GM21367 (cell line): Measurements from ENCODE around the gene PLEKHG3.

ENCODE experiments used
- ATAC-seq: cut with Tn5 transposase; IDR thresholded peaks from one replicate; pipeline ENCODE4 v1.9.1; 2021; ENCODE audit not compliant: unreplicated experiment

The PLEKHG3 gene

GRCh38 chr14:64777461-64777860, 73.2 kb downstream of the PLEKHG3 start:
- no peak for ATAC-seq

GRCh38 chr14:64778104-64778754, 74.0 kb downstream of the PLEKHG3 start:
- no peak for ATAC-seq

DNA sequence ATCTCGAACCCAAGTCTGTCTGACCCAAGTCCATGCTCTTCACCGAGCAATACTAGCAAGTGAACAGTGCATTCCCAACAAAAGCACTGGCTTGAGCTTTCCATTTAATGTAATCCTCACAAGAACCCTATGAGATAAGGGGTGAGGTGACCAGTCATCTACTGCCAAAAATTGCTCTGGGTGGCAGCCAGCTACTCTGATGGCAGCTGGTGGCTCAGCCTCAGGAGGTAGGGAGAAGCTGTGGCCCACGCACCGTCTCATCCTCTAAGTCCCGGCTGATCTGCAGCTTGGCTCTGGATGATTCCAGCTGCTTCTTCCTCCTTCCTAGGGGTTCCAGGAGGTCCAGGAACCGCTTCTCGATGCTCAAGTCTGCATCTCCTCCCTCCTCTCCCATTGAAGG, 75.2 kb downstream of the PLEKHG3 start:
- ATAC-seq: no peak

DNA sequence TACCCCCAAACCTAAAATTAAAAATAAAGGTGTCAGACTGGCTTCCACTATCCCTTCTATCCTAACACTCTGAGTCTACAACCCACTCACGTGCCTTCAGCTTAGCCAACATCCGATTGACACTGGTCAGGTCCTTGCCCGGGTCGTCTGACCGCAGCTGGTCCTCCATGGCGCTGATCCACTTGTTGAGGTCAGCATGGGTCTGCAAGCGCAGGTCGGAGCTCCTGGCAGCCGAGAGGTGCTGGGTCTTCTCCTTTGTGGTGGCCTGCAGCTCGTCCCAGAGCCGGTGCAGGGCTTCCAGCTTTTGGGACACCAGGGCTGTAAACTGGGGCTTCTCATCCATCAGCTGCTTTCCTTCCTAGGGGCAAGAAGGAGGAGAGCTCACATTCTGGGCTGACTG, 78.0 kb downstream of the PLEKHG3 start:
- no peak for ATAC-seq

DNA sequence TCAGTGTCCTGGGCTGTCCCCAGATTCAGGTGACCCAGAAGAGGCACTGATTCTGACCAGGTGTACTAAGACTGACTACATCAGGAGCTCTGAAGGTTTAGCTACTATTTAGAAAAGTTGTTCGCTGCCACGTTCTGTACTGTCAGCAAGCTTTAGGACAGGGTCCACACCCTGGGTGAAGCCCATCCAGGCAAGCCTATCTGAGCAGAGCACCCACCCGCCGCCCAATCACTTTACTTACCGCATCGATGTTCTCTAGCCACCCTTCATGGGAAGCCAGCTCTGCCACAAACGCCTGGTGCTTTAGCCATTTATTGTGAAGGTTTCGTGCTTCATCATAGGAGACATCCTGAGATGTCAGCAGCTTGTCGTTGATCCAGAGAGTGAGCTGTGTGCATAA, 79.8 kb downstream of the PLEKHG3 start:
- no peak for ATAC-seq

DNA sequence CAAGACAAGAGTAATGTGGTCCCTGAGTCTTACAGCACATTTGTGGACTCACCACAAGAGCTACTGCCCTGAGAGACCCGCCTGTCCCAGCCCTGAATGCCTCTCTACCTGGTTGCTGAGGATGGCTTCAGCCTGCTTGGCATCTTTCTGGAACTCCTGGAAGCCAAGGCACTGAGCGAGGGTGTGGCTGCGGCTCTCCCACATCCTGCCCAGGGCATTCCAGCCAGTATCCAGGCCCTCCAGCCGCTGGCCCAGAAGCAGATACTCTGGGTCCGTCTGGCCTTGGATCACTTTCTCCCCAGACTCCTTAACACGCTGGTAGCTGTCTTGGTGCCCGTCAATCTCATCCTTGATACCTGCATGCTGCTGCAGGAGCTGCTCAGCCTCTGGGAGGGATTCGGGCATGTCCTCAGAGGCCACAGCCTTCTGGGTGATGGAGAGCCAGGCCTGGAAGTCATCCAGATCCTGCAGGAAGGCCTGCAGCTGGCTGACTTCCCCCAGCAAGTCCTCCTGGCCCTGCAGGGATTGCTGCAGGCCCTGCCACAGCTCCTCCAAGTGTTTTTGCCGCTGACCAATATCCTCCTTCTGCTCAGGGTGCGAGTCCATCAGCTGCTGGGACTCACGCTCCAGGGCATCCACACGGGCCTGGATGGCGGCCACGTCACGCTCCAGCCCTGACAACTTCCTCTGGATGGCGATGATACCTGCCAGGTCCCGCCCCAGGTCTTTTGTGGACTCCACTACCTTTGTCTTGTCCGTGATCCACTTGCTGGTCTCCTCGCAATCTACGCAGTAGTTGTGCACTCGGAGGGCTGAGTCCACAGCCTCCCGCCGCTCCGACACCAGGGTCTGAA, 82.3 kb downstream of the PLEKHG3 start:
- ATAC-seq: no peak

GRCh38 chr14:64787619-64788018, 83.4 kb downstream of the PLEKHG3 start:
- ATAC-seq: no peak

- ATAC-seq: no peak
These were observed 84.5 kb downstream of the PLEKHG3 start for GRCh38 chr14:64788706-64789105.

DNA sequence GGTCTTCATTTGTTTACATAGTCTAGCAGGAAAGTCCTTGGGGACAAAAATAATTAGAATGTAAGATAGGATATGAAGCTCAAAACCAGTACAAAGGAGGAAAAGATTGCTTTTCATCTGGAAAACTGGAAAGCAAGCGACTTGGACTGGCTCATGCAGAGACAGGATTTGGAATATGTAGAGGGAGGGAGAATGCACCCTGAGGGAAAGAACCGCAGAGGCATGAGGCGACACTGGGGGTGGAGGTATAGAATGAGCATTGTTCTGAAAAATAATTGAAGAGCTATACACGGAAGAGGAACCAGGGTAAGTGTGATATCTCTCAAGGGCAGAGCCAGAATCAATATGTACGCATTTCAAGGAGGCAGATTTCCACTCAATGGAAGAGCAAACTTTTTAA, 85.5 kb downstream of the PLEKHG3 start:
- ATAC-seq: no peak

DNA sequence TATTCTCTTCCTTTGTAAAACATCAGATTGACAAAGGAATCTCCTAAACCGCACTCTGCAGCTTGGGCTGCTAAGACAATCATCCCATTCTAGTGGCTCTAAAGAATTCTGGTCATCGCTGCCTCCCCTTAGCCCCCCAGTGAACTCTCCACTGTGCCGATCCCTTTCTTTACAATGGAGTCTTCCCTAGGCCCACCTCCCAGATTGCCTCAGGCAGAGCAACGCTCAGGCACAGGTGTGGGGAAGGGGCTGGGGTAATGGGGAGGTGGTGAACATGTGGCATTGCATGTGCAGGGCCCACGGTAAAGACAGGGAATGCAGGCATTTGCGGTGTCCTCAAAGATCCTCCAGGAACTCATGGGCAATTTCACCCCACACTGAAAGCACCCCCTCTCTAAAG, 86.3 kb downstream of the PLEKHG3 start:
- ATAC-seq: no peak

- no peak for ATAC-seq
These were observed 88.0 kb downstream of the PLEKHG3 start for GRCh38 chr14:64792231-64792630.

GRCh38 chr14:64792871-64793560, 88.8 kb downstream of the PLEKHG3 start:
- ATAC-seq: no peak

- no peak for ATAC-seq
These were observed 91.0 kb downstream of the PLEKHG3 start for GRCh38 chr14:64795211-64795610.

DNA sequence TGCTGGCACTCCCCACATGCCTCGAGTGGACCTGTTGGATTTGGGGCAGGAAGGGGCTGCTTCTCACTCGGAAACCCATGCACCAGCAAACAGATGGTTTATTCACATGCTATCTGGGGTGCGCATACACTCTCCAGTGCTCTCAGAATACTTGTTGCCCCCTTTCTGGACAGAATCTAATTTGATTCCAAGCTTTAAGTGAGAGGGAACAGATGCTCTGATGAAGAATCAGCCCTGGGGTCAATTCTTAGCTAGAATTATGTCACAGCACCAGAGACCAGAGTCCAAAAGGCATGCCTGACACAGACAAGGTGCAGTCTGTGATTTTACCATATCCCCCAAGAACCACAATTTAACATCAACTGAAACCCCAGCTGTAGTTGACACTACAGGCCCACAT, 91.7 kb downstream of the PLEKHG3 start:
- no peak for ATAC-seq

DNA sequence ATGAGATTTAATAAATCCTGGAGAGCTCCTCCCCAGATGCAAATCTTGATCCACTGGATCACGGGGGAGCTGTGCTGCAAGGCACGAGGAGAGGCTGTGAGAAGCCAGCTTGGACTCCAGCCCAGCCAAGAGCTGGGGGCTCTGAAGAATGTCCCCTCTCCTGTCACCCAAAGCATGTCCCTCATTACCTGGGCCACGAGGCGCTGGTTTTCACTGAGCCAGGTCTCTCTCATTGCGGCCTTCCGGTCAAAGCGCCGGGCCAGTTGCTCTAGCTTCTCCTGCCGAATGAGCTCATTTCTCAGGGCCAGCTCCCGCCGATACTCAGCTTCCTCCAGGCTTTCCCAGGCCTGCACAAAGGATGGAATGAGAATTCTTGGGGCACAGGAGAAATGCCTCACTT, 92.1 kb downstream of the PLEKHG3 start:
- ATAC-seq: no peak

DNA sequence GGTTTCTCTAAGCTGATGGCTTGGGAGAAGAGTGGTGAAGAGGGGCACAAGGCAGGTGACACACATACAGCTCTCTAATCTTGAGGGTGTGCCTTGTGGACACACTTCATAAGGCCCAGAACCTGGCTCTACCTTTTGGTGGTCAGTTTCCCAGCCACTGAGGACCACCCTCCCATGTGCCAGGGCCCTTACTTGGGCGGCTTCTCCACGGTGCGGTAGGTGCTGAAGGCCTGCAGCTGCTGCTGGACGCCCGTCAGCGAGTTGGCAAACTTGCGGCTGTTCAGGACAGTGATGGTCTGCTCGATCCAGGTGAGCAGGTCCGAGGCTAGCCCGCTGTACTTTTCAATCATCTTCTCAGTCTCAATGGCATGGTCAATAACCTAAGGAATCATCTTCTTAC, 95.3 kb downstream of the PLEKHG3 start:
- ATAC-seq: no peak
